ENCODE measurements around the gene MAP7.
"Not testable (repeated sequence)": the region's sequence is repeated elsewhere in the genome, so short reads cannot be mapped to it uniquely, and the experiment has no call there.

Gene MAP7

GRCh38 chr6:136337606-136338005, 212.6 kb downstream of the MAP7 start:
- no peak for DNase-seq (ENCODE audit: low read depth in 3 of 3)

DNA sequence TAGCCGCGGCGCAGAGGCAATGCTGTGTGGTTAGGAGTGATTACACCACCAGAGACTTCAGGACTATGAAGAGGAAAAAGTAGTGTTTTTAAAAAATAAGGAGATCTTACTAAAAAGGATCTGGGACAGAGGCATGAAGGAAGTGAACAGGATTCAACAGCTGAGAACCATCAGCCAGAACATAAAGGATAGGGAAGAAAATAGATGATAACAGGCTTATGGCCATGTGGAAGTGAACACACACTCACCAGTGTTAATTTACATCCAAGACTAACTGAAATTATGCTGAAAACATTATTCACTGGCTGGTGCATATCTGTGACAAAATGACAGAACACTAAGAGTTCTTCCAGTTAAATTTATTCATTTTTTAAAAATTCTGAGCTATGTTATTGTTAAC, 213.1 kb downstream of the MAP7 start:
- DNase-seq (ENCODE audit: low read depth in 3 of 3) = no peak

- no peak for DNase-seq (ENCODE audit: low read depth in 3 of 3)
These were observed 214.4 kb downstream of the MAP7 start for GRCh38 chr6:136335736-136336363.

- no peak for DNase-seq (ENCODE audit: low read depth in 3 of 3)
These were observed 215.4 kb downstream of the MAP7 start for GRCh38 chr6:136334853-136335252.

GRCh38 chr6:136334465-136334846, 215.8 kb downstream of the MAP7 start:
- no peak for DNase-seq (ENCODE audit: low read depth in 3 of 3)

DNA sequence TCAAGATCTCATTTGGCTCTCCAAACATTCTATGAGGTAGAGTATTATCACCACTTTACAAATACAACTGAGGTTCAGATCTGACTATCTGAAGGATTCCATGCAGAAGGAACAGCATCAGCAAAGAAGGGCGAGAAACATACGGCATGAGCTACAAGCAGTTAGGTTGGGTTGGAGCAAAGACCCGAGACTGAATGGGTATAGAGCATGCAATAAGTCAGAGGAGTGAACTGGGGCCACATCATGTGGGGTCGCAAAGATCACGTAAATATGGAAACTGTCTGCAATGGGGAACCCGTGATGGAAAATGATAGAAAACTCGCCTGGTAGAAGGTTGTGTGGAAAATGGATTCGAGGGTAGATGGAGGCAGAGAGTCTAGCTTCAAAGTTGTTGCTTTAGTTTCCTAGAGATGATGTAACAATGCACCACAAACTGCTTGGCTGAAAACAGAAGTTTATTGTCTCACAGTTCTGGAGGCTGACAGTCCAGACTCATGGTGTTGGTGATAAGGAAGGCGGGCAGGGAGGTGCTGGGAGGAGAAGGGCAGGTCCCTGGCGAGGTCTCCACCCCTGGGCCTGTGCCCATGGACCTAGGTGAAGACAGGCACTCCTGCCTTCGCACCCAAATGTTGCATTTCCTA, 216.3 kb downstream of the MAP7 start:
- no peak for DNase-seq (ENCODE audit: low read depth in 3 of 3)

DNA sequence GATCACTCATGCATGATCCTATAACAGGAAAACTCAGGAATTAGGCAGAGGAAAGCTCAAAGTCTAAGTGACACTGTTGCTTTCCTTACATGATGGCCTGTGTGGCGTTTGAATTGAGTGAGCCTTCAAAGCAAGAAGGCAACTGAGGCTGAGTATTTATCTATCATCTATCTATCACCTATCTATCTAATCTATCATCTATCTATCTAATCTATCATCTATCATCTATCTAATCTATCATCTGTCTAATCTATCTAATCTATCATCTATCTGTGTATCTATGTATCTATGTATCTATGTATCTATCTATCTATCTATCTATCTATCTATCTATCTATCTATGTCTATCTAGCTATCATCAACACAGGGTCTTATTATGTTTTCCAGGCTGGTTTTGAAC, 218.8 kb downstream of the MAP7 start:
- no peak for DNase-seq (ENCODE audit: low read depth in 3 of 3)

DNA sequence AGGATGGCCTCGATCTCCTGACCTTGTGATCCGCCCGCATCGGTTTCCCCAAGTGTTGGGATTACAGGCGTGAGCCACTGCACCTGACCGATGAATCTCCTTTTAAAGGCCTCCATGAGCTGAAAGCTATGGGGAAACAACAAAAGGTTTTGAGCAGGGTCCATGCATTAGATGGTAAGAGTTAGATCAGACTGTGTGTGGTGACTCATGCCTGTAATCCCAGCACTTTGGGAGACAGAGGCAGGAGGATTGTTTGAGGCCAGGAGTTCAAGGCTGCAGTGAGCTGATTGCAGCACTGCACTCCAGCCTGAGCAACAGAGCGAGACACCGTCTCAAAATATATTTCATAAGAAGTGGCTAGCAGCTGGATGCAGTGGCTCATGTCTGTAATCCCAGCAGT, 219.6 kb downstream of the MAP7 start:
- no peak for DNase-seq (ENCODE audit: low read depth in 3 of 3)

- DNase-seq (ENCODE audit: low read depth in 3 of 3) = no peak
These were observed 224.1 kb downstream of the MAP7 start for GRCh38 chr6:136326038-136326553.

GRCh38 chr6:136324686-136325380, 225.4 kb downstream of the MAP7 start:
- no peak for DNase-seq (ENCODE audit: low read depth in 3 of 3)

GRCh38 chr6:136323431-136324112, 226.7 kb downstream of the MAP7 start:
- DNase-seq (ENCODE audit: low read depth in 3 of 3) = no peak

GRCh38 chr6:136319732-136320131, 230.5 kb downstream of the MAP7 start:
- DNase-seq (ENCODE audit: low read depth in 3 of 3) = no peak

GRCh38 chr6:136318676-136319075, 231.5 kb downstream of the MAP7 start:
- no peak for DNase-seq (ENCODE audit: low read depth in 3 of 3)

DNA sequence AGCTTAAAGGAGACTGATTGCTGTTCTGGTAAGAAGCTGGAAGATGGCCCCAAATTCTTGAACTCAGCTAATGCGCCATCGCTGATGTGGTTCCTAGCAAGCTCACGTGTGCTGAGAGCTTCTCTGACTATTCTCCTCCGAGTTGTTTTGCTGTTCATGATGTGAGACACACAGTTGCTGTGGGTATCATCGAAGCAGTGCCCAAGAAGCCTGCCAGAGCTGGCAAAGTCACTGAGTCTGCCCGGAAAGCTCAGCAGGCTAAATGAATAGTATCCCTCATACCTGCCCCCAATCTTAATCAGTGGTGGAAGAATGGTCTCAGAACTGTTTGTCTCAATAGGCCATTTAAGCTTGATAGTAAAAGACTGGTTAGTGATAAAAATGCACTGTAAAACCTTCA, 232.3 kb downstream of the MAP7 start:
- no peak for DNase-seq (ENCODE audit: low read depth in 3 of 3)

- DNase-seq (ENCODE audit: low read depth in 3 of 3) = peak; percentile 12 to 42 (median 20)
These were observed 233.1 kb downstream of the MAP7 start for GRCh38 chr6:136317021-136317694.

- DNase-seq (ENCODE audit: low read depth in 3 of 3) = no peak
These were observed 234.6 kb downstream of the MAP7 start for GRCh38 chr6:136315594-136315993.

GRCh38 chr6:136312975-136313374, 237.2 kb downstream of the MAP7 start:
- DNase-seq (ENCODE audit: low read depth in 3 of 3) = no peak

DNA sequence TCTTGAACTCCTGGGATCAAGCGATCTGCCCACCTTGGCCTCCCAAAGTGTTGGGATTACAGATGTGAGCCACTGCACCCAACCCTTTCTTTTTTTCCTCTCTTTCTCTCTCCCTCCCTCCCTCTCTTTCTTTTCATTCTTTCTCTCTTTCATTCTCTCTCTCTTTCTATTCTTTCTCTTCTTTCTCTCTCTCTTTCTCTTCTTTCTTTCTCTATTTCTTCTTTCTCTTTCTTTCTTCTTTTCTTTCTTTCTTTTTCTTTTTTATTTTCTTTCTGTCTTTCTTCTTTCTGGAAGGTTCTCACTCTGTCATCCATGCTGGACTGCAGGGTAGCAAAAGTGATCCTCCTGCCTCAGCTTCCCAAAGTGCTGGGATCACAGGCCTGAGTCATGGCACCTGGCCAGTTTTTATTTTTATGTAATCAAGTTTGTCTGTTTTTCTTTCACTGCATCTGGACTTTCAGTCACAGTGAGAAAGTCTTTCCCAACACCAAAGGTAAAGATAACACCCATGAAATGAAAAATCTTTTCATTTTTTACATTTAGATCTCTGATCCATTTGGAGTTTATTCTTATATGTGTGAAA, 240.4 kb downstream of the MAP7 start:
- DNase-seq (ENCODE audit: low read depth in 3 of 3) = no peak

DNA sequence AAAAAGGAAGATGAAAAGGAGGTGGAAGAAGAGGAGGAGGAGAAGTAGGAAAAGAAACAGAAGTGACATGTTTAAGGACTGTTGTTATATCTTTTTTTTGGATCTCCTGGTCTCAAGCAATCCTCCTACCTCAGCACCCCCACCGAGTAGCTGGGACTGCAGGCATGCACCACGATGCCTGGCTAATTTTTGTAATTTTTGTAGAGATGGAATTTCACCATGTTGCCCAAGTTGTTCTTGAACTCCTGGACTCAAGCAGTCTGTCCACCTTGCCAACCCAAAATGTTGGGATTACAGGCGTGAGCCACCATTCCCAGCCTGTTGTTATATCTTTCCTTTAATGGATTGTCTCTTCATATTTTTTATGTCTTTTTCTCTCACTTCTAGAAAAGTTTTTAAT, 241.1 kb downstream of the MAP7 start:
- no peak for DNase-seq (ENCODE audit: low read depth in 3 of 3)

DNA sequence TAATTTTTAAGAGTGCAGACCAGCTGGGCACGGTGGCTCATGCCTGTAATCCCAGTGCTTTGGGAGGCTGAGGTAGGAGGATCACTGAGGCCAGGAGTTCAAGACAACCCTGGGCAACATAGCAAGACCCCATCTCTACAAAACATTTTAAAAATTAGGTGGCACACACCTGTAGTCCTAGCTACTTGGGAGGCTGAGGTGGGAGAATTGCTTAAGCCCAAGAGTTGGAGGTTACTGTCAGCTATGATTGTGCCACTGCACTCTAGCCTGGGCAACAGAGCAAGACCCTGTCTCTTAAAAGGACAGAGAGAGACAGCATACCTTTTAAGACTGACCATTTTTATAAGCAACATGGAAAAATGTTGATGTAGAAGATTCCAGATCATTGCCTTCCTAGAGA, 241.8 kb downstream of the MAP7 start:
- not testable (repeated sequence) for DNase-seq (ENCODE audit: low read depth in 3 of 3)

DNA sequence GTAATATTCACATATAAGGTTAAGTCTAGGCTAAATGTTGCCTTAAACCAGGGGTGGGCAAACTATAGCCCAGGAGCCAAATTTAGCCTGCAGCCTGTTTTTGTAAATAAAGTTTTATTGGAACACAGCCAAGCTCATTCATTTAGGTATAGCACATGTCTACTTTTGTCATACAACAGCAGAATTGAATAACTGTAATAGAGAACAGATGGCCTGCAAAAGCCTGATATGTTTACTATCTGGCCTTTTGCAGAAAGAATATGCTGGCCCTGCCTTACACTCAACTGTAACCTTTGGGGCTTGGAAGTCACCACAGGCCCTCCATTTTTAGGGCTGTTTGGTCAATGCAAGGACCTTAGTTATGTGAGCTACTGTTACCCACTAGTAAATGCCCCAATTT, 242.9 kb downstream of the MAP7 start:
- no peak for DNase-seq (ENCODE audit: low read depth in 3 of 3)

- no peak for DNase-seq (ENCODE audit: low read depth in 3 of 3)
These were observed 243.8 kb downstream of the MAP7 start for GRCh38 chr6:136306466-136306865.

All from stimulated activated CD4-positive, alpha-beta T cell treated with anti-CD3 and anti-CD28 coated beads, TNF-alpha, amount 100 ng/mL, for 48 hours (primary cell).